CD8-positive, alpha-beta memory T cell (primary cell): Measurements from ENCODE around the gene SPG11. TPM values are rescaled to one million over a fixed set of nuclear protein-coding genes. Genes with fewer than 3 reads are reported as not detected.
A peak's percentile ranks its signal among the peaks of the same experiment; 100 is the strongest.

ENCODE experiments used
- CTCF ChIA-PET: fragments of 350-600 bp; sonication (Branson Sonifier 250); formaldehyde crosslinking; loops from one replicate; lab custom pipeline; 2021; ENCODE audit warnings: antibody characterized with exemption; lab: Charles Lee
- POLR2A ChIA-PET: fragments of 350-600 bp; sonication (Branson Sonifier 250); formaldehyde crosslinking; loops from one replicate; lab custom pipeline; 2021; ENCODE audit warnings: antibody characterized with exemption; lab: Charles Lee
- DNase-seq, 5 donors: peaks; one replicate each; pipeline versions ENCODE4 v3.0.0 to v3.0.0-alpha.2; 2020 to 2022; ENCODE audit warnings: mixed read lengths in 1 of 5
- H3K27ac ChIP-seq: one replicate; pipeline ENCODE4 v1.7.0; 2013; ENCODE audit warnings: low read depth, mild to moderate bottlenecking, low read length, moderate library complexity
- H3K27me3 ChIP-seq: 2 replicates; pipeline ENCODE4 v1.7.0; 2013; ENCODE audit warnings: low read length, mild to moderate bottlenecking; ENCODE audit not compliant: insufficient read depth, poor library complexity, severe bottlenecking
- H3K36me3 ChIP-seq: 2 replicates; pipeline ENCODE4 v1.7.0; 2013; ENCODE audit warnings: mild to moderate bottlenecking, low read length, moderate library complexity; ENCODE audit not compliant: insufficient read depth
- H3K4me1 ChIP-seq: 2 replicates; pipeline ENCODE4 v1.7.0; 2013; ENCODE audit warnings: mild to moderate bottlenecking, low read length, moderate library complexity; ENCODE audit not compliant: insufficient read depth
- H3K4me3 ChIP-seq: 2 replicates; pipeline ENCODE4 v1.7.0; 2013; ENCODE audit warnings: mild to moderate bottlenecking, low read length
- H3K9me3 ChIP-seq: 2 replicates; pipeline ENCODE4 v1.7.0; 2013; ENCODE audit warnings: mild to moderate bottlenecking, low read length
- H3K27ac Mint-ChIP-seq, 8 donors: one replicate each; pipeline ENCODE4 v1.8.0; 2020 to 2021; ENCODE audit warnings: mixed read lengths in 8 of 8, mild to moderate bottlenecking in 6 of 8, inconsistent platforms in 3 of 8, moderate library complexity in 3 of 8
- H3K27me3 Mint-ChIP-seq, 2 donors: one replicate each; pipeline ENCODE4 v1.8.0; 2020 to 2021; ENCODE audit warnings: mixed read lengths in 2 of 2, mild to moderate bottlenecking in 1 of 2, moderate library complexity in 1 of 2
- H3K36me3 Mint-ChIP-seq, 3 donors: one replicate each; pipeline ENCODE4 v1.8.0; 2020 to 2021; ENCODE audit warnings: mixed read lengths in 3 of 3, inconsistent platforms in 1 of 3, mild to moderate bottlenecking in 1 of 3
- H3K4me1 Mint-ChIP-seq, 3 donors: one replicate each; pipeline ENCODE4 v1.8.0; 2020 to 2021; ENCODE audit warnings: mixed read lengths in 3 of 3, inconsistent platforms in 1 of 3, mild to moderate bottlenecking in 1 of 3
- H3K4me3 Mint-ChIP-seq, 7 donors: one replicate each; pipeline ENCODE4 v1.8.0; 2020 to 2021; ENCODE audit warnings: mixed read lengths in 7 of 7, mild to moderate bottlenecking in 6 of 7, moderate library complexity in 4 of 7, inconsistent platforms in 2 of 7
- H3K9me3 Mint-ChIP-seq, 5 donors: one replicate each; pipeline ENCODE4 v1.8.0; 2020 to 2022; ENCODE audit warnings: mixed read lengths in 5 of 5, mild to moderate bottlenecking in 3 of 5, moderate library complexity in 2 of 5, inconsistent platforms in 1 of 5
- polyA plus RNA-seq: library from polyadenylated mRNA; unstranded; fragments of 300-500 nt; fragmentation: Illumina TruSeq; gene quantifications from one replicate; pipeline ENCODE4 v1.2.3, GENCODE V29; 2021
- total RNA-seq, 2 experiments: library from RNA; stranded (reverse); gene quantifications; one replicate each; pipeline ENCODE4 v1.2.3, GENCODE V29; 2021

The SPG11 gene
- total and polyA plus RNA-seq, 3 experiments from 2014 or later, result 32.0 to 62.1 (median 60.8) TPM

DNA sequence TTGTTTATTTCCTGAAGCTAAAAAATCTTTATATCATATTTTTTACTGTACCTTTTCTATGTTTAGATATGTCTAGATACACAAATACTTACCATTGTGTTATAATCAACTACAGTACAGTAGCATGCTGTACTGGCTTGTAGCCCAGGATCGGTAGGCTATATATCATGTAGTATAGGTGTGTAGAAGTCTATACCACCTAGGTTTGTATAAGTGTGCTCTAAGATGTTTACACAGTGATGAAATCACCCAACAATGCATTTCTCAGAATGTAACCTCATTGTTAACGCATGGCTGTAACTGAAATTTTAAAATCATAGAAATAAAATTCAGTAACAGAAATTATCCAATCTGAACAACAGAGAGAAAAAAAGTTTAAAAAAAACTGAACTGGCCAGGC lies 83.4 kb downstream of the SPG11 start:
- ChIA-PET CTCF (interaction anchor here (0.7 to 4.2 kb wide), 11 partner anchors 8 to 486 kb away, joined by 3 to 33 read pairs (median 5); partner anchors contain the start of genes SPG11 and TRIM69), POLR2A (no interaction called here)
- no peaks in the 10 kb centered on the region for H3K27me3 ChIP-seq
- no peaks in the 10 kb centered on the region for H3K27me3 Mint-ChIP-seq
- H3K36me3 Mint-ChIP-seq, result peaks cover 4 to 56% (median 4%) of the 10 kb centered on the region in 3 donors
- no peaks in the 10 kb centered on the region for H3K9me3 ChIP-seq
- H3K4me3 Mint-ChIP-seq, result no peak overlapping the region
- H3K27ac ChIP-seq, result no peak overlapping the region
- H3K36me3 ChIP-seq, result peaks cover 20% of the 10 kb centered on the region
- peak overlapping the region in 1 of 8 donors; percentile 27 for H3K27ac Mint-ChIP-seq
- H3K9me3 Mint-ChIP-seq, result no peaks in the 10 kb centered on the region
- DNase-seq, result no peak
- H3K4me1 ChIP-seq, result peaks cover 16% of the 10 kb centered on the region
- H3K4me1 Mint-ChIP-seq, result peaks cover 15 to 43% (median 32%) of the 10 kb centered on the region in 3 donors
- H3K4me3 ChIP-seq, result no peak overlapping the region

DNA sequence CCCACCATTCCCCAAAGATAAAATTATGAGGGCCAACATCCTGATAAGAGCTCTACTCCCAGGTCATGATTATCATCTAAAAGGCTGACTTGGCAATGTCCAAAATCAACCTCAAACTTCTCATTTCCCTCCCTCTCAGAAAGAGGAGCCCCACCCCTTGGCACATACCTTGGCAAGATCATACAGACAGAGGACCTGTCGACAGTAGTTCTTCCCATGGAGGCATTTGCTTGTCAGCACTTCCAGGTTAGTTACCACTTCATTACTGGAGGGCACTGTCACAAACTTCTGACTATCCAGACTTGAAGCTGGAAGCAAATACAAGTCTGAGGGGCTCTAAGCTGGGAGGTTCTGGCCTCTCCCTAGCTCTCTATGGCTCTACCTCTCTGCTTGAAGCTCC lies 88.7 kb downstream of the SPG11 start:
- Mint-ChIP-seq H3K9me3 (no peaks in the 10 kb centered on the region), H3K4me3 (peak overlapping the region in 1 of 7 donors; percentile 70), H3K36me3 (peaks cover 0 to 55% (median 7%) of the 10 kb centered on the region in 3 donors), H3K27me3 (no peaks in the 10 kb centered on the region), H3K4me1 (peaks cover 9 to 20% (median 16%) of the 10 kb centered on the region in 3 donors), H3K27ac (peak overlapping the region; percentile 22 to 95 (median 83))
- no peak for DNase-seq
- peaks cover 20% of the 10 kb centered on the region for H3K36me3 ChIP-seq
- CTCF ChIA-PET, result interaction anchor here (0.8 to 1.5 kb wide), 2 partner anchors 9 to 18 kb away, joined by 3 to 5 read pairs; no protein-coding TSS in a partner anchor
- H3K27ac ChIP-seq, result no peak overlapping the region
- no peaks in the 10 kb centered on the region for H3K9me3 ChIP-seq
- no peaks in the 10 kb centered on the region for H3K27me3 ChIP-seq
- H3K4me1 ChIP-seq, result peaks cover 16% of the 10 kb centered on the region
- POLR2A ChIA-PET, result no interaction called here
- H3K4me3 ChIP-seq, result no peak overlapping the region

DNA sequence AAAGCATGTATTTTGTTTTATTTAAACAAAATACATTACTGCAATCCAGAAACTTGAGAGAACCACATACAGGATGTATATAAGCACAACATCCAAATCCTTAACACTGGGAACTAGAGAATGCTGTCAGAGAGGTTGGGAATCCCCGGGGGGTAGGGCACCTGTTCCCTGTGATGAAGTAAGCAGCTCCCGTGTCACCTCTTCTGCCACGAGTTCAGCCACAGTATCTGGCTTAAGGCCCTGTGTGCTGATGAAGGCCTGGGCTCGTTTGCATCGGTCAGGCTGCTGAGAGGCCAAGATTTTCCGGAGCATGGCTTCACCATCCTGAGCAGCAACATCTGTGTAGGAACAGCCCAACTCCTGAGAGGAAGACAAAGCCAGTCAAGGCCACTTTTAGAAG lies 90.1 kb downstream of the SPG11 start:
- DNase-seq, result no peak
- H3K9me3 Mint-ChIP-seq, result no peaks in the 10 kb centered on the region
- no peaks in the 10 kb centered on the region for H3K27me3 Mint-ChIP-seq
- peaks cover 27% of the 10 kb centered on the region for H3K36me3 ChIP-seq
- H3K27ac Mint-ChIP-seq, result peak overlapping the region in 3 of 8 donors; percentile 19 to 70 (median 23)
- POLR2A ChIA-PET, result interaction anchor here (0.7 kb wide), 1 partner anchor 145 kb away, joined by 3 read pairs; no protein-coding TSS in a partner anchor
- peaks cover 0 to 58% (median 9%) of the 10 kb centered on the region in 3 donors for H3K36me3 Mint-ChIP-seq
- no peak overlapping the region for H3K27ac ChIP-seq
- H3K9me3 ChIP-seq, result no peaks in the 10 kb centered on the region
- H3K4me3 Mint-ChIP-seq, result no peak overlapping the region
- peaks cover 4% of the 10 kb centered on the region for H3K4me1 ChIP-seq
- H3K4me3 ChIP-seq, result no peak overlapping the region
- peaks cover 5 to 12% (median 6%) of the 10 kb centered on the region in 3 donors for H3K4me1 Mint-ChIP-seq
- H3K27me3 ChIP-seq, result no peaks in the 10 kb centered on the region
- CTCF ChIA-PET, result no interaction called here

- CTCF ChIA-PET, result interaction anchor here (1.1 kb wide), 1 partner anchor 8 kb away, joined by 5 read pairs; no protein-coding TSS in a partner anchor
- peaks cover 0 to 78% (median 24%) of the 10 kb centered on the region in 3 donors for H3K36me3 Mint-ChIP-seq
- POLR2A ChIA-PET, result no interaction called here
These were observed 93.1 kb downstream of the SPG11 start for GRCh38 chr15:44570361-44570760.

GRCh38 chr15:44569316-44569715 lies 94.1 kb downstream of the SPG11 start:
- peaks cover 0 to 79% (median 25%) of the 10 kb centered on the region in 3 donors for H3K36me3 Mint-ChIP-seq
- Histone ChIP-seq H3K27me3 (no peaks in the 10 kb centered on the region), H3K9me3 (no peaks in the 10 kb centered on the region), H3K27ac (no peak overlapping the region), H3K36me3 (peaks cover 42% of the 10 kb centered on the region), H3K4me1 (no peaks in the 10 kb centered on the region), H3K4me3 (no peak overlapping the region)
- H3K27ac Mint-ChIP-seq, result peak overlapping the region in 6 of 8 donors; percentile 11 to 79 (median 26)
- H3K4me1 Mint-ChIP-seq, result no peaks in the 10 kb centered on the region
- H3K9me3 Mint-ChIP-seq, result no peaks in the 10 kb centered on the region
- DNase-seq, result no peak
- ChIA-PET CTCF (no interaction called here), POLR2A (no interaction called here)
- no peak overlapping the region for H3K4me3 Mint-ChIP-seq
- H3K27me3 Mint-ChIP-seq, result no peaks in the 10 kb centered on the region

More at GRCh38 chr15:44570361-44570760, 93.1 kb downstream of the SPG11 start:
- no peaks in the 10 kb centered on the region for H3K4me1 ChIP-seq
- Mint-ChIP-seq H3K4me3 (no peak overlapping the region), H3K4me1 (peaks cover 0 to 6% (median 3%) of the 10 kb centered on the region in 3 donors), H3K27ac (peak overlapping the region in 3 of 8 donors; percentile 15 to 75 (median 70)), H3K9me3 (no peaks in the 10 kb centered on the region), H3K27me3 (no peaks in the 10 kb centered on the region)
- H3K27me3 ChIP-seq, result no peaks in the 10 kb centered on the region
- H3K4me3 ChIP-seq, result no peak overlapping the region
- H3K27ac ChIP-seq, result no peak overlapping the region
- no peak for DNase-seq
- peaks cover 38% of the 10 kb centered on the region for H3K36me3 ChIP-seq
- H3K9me3 ChIP-seq, result no peaks in the 10 kb centered on the region

DNA sequence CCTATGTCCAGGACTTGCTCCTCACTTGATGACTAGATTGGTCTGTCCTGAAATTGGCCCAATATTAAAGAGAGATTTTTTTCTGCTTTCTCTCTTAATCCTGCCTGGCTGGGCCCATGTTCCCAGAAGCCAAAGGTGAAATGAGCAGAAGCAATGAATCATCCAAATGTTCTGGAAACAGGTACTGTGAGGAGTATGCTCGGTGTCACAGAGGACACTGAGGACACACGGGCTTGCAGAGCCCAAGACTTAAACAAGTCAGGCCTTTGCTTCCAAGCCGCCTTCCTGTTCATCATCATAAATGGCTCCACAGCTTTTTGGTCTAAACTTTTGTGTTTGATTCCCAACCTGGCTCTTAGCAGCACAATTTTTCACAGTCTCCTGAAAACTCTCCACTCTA lies 95.1 kb downstream of the SPG11 start:
- Histone ChIP-seq H3K36me3 (peaks cover 37% of the 10 kb centered on the region), H3K27ac (no peak overlapping the region), H3K27me3 (no peaks in the 10 kb centered on the region), H3K4me3 (no peak overlapping the region), H3K4me1 (no peaks in the 10 kb centered on the region), H3K9me3 (no peaks in the 10 kb centered on the region)
- DNase-seq, result no peak
- ChIA-PET CTCF (interaction anchor here (1.1 kb wide), 1 partner anchor 10 kb away, joined by 3 read pairs; no protein-coding TSS in a partner anchor), POLR2A (no interaction called here)
- Mint-ChIP-seq H3K9me3 (no peaks in the 10 kb centered on the region), H3K4me3 (no peak overlapping the region), H3K27ac (peak overlapping the region in 2 of 8 donors; percentile 50 to 51), H3K27me3 (no peaks in the 10 kb centered on the region), H3K36me3 (peaks cover 0 to 82% (median 25%) of the 10 kb centered on the region in 3 donors), H3K4me1 (no peaks in the 10 kb centered on the region)

DNA sequence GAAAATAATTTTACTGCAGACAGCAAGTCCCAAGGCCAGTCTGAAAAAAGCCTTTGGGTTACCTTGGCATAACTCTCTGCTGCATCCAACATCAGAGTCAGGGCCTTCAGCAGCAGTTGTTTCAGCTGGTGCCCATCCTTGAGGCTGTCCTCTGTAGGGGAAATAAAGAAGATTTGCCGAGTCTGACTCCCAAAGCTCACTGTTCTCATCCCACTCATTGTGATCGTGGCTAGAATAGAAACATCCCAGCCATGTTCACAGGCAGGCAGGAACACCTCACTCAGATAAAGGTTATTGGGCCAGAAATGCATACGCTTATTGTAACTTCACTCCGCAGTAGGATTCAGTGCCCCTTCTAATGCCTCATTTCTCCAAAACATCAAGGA lies 97.3 kb downstream of the SPG11 start:
- ChIA-PET CTCF (no interaction called here), POLR2A (no interaction called here)
- Mint-ChIP-seq H3K27ac (peak overlapping the region in 2 of 8 donors; percentile 13 to 17), H3K4me3 (no peak overlapping the region), H3K4me1 (peaks cover 2 to 7% (median 7%) of the 10 kb centered on the region in 3 donors), H3K27me3 (no peaks in the 10 kb centered on the region), H3K9me3 (no peaks in the 10 kb centered on the region), H3K36me3 (peaks cover 0 to 89% (median 26%) of the 10 kb centered on the region in 3 donors)
- Histone ChIP-seq H3K4me1 (no peaks in the 10 kb centered on the region), H3K9me3 (no peaks in the 10 kb centered on the region), H3K4me3 (no peak overlapping the region), H3K27ac (no peak overlapping the region), H3K36me3 (peaks cover 40% of the 10 kb centered on the region), H3K27me3 (no peaks in the 10 kb centered on the region)
- DNase-seq, result no peak

- H3K36me3 Mint-ChIP-seq, result peaks cover 0 to 89% (median 30%) of the 10 kb centered on the region in 3 donors
- H3K4me1 Mint-ChIP-seq, result peaks cover 7 to 13% (median 13%) of the 10 kb centered on the region in 3 donors
- POLR2A ChIA-PET, result no interaction called here
These were observed 97.9 kb downstream of the SPG11 start for GRCh38 chr15:44565387-44566154.

More at GRCh38 chr15:44565387-44566154, 97.9 kb downstream of the SPG11 start:
- H3K4me3 Mint-ChIP-seq, result no peak overlapping the region
- H3K27ac Mint-ChIP-seq, result peak overlapping the region in 4 of 8 donors; percentile 17 to 47 (median 36)
- H3K27me3 Mint-ChIP-seq, result no peaks in the 10 kb centered on the region
- CTCF ChIA-PET, result interaction anchor here (1.0 kb wide), 1 partner anchor 16 kb away, joined by 3 read pairs; no protein-coding TSS in a partner anchor
- no peak overlapping the region for H3K4me3 ChIP-seq
- peaks cover 5% of the 10 kb centered on the region for H3K4me1 ChIP-seq
- no peak overlapping the region for H3K27ac ChIP-seq
- H3K36me3 ChIP-seq, result peaks cover 40% of the 10 kb centered on the region
- no peaks in the 10 kb centered on the region for H3K9me3 Mint-ChIP-seq
- H3K27me3 ChIP-seq, result no peaks in the 10 kb centered on the region
- H3K9me3 ChIP-seq, result no peaks in the 10 kb centered on the region
- DNase-seq, result no peak
